ENCODE results near the gene LVRN. TPM values are rescaled to one million over a fixed set of nuclear protein-coding genes. Genes with fewer than 3 reads are reported as not detected.
"Not testable (repeated sequence)": the region's sequence is repeated elsewhere in the genome, so short reads cannot be mapped to it uniquely, and the experiment has no call there.

Gene LVRN
- total RNA-seq (under 1 TPM in 4 of 7 donors, not detected in 3; 0.22 to 0.77 (median 0.35) TPM), polyA plus RNA-seq (under 1 TPM in 2 of 3 donors, not detected in 1; 0.11 to 0.15 TPM)
- long read RNA-seq, donor 1, result 0 reads
- long read RNA-seq, donor 2, result 0 reads

DNA sequence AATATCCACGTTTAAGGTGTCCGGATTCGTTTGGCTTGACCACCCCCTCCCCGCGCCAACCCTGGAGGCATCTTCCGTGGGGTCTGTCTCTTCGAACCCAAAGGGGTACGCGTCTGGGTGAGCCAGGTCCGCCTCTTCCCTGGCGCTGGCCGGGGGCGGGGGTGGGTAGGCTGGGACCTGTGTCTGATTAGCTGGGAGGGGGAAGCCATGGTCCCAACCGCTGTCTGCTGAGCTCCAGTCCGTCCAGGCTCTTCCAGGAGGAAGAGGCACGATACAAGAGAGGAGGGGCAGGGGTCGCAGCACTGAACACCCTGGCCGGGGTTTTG is at the start of gene LVRN:
LVRN (plus strand) TSS at position 237 of the 326 bp plus-strand sequence. CDS start 143 bp downstream, outside the sequence.
- TF ChIP-seq POLR2AphosphoS5 (IDR thresholded peaks at IDR 0.05) (no peak), POLR2A (IDR thresholded peaks at IDR 0.05) (no peak), CTCF (IDR thresholded peaks at IDR 0.05 in 8 of 11, conservative IDR thresholded peaks at IDR 0.05 in 3 of 11) (no peak)
- Histone ChIP-seq H3K27ac (no peak within 1 kb of the TSS), H3K4me3 (peak within 1 kb of the TSS; percentile 20 to 66 (median 34)), H3K27me3 (replicated peaks in 1 of 7) (peaks cover 6 to 78% (median 52%) of the 10 kb centered on the region in 7 donors), H3K36me3 (no peaks in the 10 kb centered on the region), H3K9me3 (no peaks in the 10 kb centered on the region), H3K4me1 (peaks cover 13 to 25% (median 22%) of the 10 kb centered on the region in 6 donors)
- peak; percentile 69 for DNase-seq
- WGBS, 5 donors, result 0 to 19% (median 5%) methylated on average over 2 to 18 of the region's 18 CpGs
- intact Hi-C loops (cut with DNase I; ENCODE audit: low total_unique reads), result no loop called here

- H3K9me3 ChIP-seq; H3K27ac ChIP-seq; H3K27me3 ChIP-seq (replicated peaks in 1 of 7); intact Hi-C loops (cut with DNase I; ENCODE audit: low total_unique reads); H3K4me1 ChIP-seq; DNase-seq; H3K4me3 ChIP-seq: not testable (repeated sequence)
- WGBS, 5 donors, result 92 to 96% (median 94%) methylated on average over 5 of the region's 5 CpGs
- peaks cover 0 to 26% (median 0%) of the 10 kb centered on the region in 6 donors for H3K36me3 ChIP-seq
These were observed 48.5 kb upstream of the LVRN start for GRCh38 chr5:115913623-115914400.

DNA sequence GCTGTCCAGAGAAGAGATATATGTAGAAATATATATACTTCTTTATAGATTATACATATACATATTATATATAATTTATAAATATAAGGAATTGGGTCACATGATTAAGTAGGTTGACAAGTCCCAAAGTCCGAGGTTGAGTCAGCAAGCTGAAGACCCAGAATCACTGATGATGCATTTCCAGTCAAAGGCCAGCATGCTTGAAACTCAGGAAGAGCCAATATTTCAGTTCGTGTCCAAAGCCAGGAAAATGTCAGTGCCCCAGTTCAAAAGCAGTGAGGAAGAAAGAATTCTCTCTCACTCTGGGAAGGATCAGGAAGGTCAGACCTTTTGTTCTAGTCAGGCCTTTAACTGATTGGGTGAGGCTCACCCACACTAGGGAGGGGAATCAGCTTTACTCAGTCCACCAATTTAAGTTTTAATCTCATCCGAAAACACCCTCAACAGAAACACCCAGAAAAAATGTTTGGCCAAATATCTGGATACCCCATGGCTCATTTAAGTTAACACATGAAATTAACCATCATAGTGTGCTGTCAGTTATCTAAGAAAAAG is 42.0 kb upstream of the LVRN start:
- H3K27ac ChIP-seq, result no peak overlapping the region
- DNase-seq, result no peak

GRCh38 chr5:115928578-115929407 is 33.5 kb upstream of the LVRN start:
- H3K27ac ChIP-seq; H3K4me3 ChIP-seq; H3K36me3 ChIP-seq; H3K27me3 ChIP-seq (replicated peaks in 1 of 7); H3K4me1 ChIP-seq; H3K9me3 ChIP-seq; intact Hi-C loops (cut with DNase I; ENCODE audit: low total_unique reads); DNase-seq: not testable (repeated sequence)
- 81 to 97% (median 93%) methylated on average over 12 of the region's 12 CpGs for WGBS, 5 donors

More for the DNA sequence above, 42.0 kb upstream of the LVRN start:
- no peaks in the 10 kb centered on the region for H3K9me3 ChIP-seq
- no peak overlapping the region for H3K4me3 ChIP-seq
- no peak for TF ChIP-seq POLR2AphosphoS5 (IDR thresholded peaks at IDR 0.05)
- TF ChIP-seq CTCF (IDR thresholded peaks at IDR 0.05 in 8 of 11, conservative IDR thresholded peaks at IDR 0.05 in 3 of 11), result no peak
- no peak for TF ChIP-seq POLR2A (IDR thresholded peaks at IDR 0.05)
- intact Hi-C loops (cut with DNase I; ENCODE audit: low total_unique reads), result no loop called here
- 70 to 84% (median 78%) methylated on average over 3 of the region's 3 CpGs for WGBS, 5 donors
- peaks cover 0 to 16% (median 0%) of the 10 kb centered on the region in 6 donors for H3K36me3 ChIP-seq
- H3K27me3 ChIP-seq (replicated peaks in 1 of 7), result no peaks in the 10 kb centered on the region
- H3K4me1 ChIP-seq, result no peaks in the 10 kb centered on the region

DNA sequence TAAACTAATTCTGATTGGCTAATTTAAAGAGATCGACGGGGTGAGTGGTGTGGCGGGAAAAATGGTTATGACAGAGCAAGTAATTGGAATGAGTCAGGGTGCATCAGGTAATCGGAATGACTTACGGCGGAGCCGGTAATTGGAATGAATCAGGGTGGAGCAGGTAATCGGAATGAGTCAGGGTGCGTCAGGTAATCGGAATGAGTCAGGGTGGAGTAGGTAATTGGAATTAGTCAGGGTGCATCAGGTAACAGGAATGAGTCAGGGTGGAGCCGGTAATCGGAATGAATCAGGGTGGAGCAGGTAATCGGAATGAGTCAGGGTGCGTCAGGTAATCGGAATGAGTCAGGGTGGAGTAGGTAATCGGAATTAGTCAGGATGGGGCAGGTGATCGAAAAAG is 32.1 kb upstream of the LVRN start:
- DNase-seq; H3K4me3 ChIP-seq; H3K27ac ChIP-seq; H3K36me3 ChIP-seq; H3K9me3 ChIP-seq; H3K4me1 ChIP-seq; H3K27me3 ChIP-seq (replicated peaks in 1 of 7); intact Hi-C loops (cut with DNase I; ENCODE audit: low total_unique reads): not testable (repeated sequence)
- 90 to 97% (median 93%) methylated on average over 17 of the region's 17 CpGs for WGBS, 5 donors

Measured in spleen (tissue), 13 donors.